D721Med (cell line): ENCODE results near the gene BRD3.
"Not testable (repeated sequence)": the region's sequence is repeated elsewhere in the genome, so short reads cannot be mapped to it uniquely, and the experiment has no call there.

ENCODE experiments used
- DNase-seq: peaks from one replicate; pipeline ENCODE4 v3.0.0; 2011; ENCODE audit warnings: low spot score; ENCODE audit not compliant: insufficient read length
- FAIRE-seq: peaks from 2 replicates; lab custom pipeline; 2011; peaks lifted over from hg19 to GRCh38; lab: Jason Lieb, UNC
- CTCF ChIP-seq: IDR thresholded peaks from 2 replicates; pipeline ENCODE4 v1.5.1; 2012; ENCODE audit warnings: mild to moderate bottlenecking, control low read depth; ENCODE audit not compliant: insufficient read depth; ENCODE audit errors: missing control alignments

Gene BRD3

GRCh38 chr9:134067904-134068743 is at the start of gene BRD3:
BRD3 (minus strand) TSS chr9:134068026; CDS start chr9:134053477, 14,549 bp downstream.
- FAIRE-seq (no peak), DNase-seq (peak; percentile 90)
- no peak for TF ChIP-seq CTCF

- TF ChIP-seq CTCF = no peak
- FAIRE-seq (no peak), DNase-seq (no peak)
These were observed 44.7 kb upstream of the BRD3 start for GRCh38 chr9:134112561-134112960.

GRCh38 chr9:134111064-134111463 is 43.2 kb upstream of the BRD3 start:
- no peak for TF ChIP-seq CTCF
- no peak for DNase-seq
- no peak for FAIRE-seq

GRCh38 chr9:134103391-134103998 is 35.7 kb upstream of the BRD3 start:
- FAIRE-seq (no peak), DNase-seq (no peak)
- TF ChIP-seq CTCF = no peak

- FAIRE-seq (no peak), DNase-seq (no peak)
- TF ChIP-seq CTCF = no peak
These were observed 33.9 kb upstream of the BRD3 start for GRCh38 chr9:134101623-134102149.

- DNase-seq, FAIRE-seq: not testable (repeated sequence)
These were observed 33.3 kb upstream of the BRD3 start for GRCh38 chr9:134101133-134101532.

GRCh38 chr9:134100040-134100439 is 32.2 kb upstream of the BRD3 start:
- no peak for FAIRE-seq
- no peak for TF ChIP-seq CTCF
- no peak for DNase-seq
